ENCODE data around the gene POLD1.

- TF ChIP-seq EZH2phosphoT487 (IDR thresholded peaks at IDR 0.05) (no peak), CTCF (IDR thresholded peaks at IDR 0.05) (no peak), EZH2 (IDR thresholded peaks at IDR 0.05) (no peak)
Observed at GRCh38 chr19:50378169-50378862, 5.8 kb upstream of the POLD1 start.

Measured in neural progenitor cell (in vitro differentiated cells).